CD8-positive, alpha-beta memory T cell (primary cell): ENCODE measurements around the gene ARHGDIG. TPM values are rescaled to one million over a fixed set of nuclear protein-coding genes. Genes with fewer than 3 reads are reported as not detected.
"Not testable (repeated sequence)": the region's sequence is repeated elsewhere in the genome, so short reads cannot be mapped to it uniquely, and the experiment has no call there.

ENCODE experiments used
- CTCF ChIA-PET: fragments of 350-600 bp; sonication (Branson Sonifier 250); formaldehyde crosslinking; loops from one replicate; lab custom pipeline; 2021; ENCODE audit warnings: antibody characterized with exemption; lab: Charles Lee
- POLR2A ChIA-PET: fragments of 350-600 bp; sonication (Branson Sonifier 250); formaldehyde crosslinking; loops from one replicate; lab custom pipeline; 2021; ENCODE audit warnings: antibody characterized with exemption; lab: Charles Lee
- DNase-seq, 5 donors: peaks; one replicate each; pipeline versions ENCODE4 v3.0.0 to v3.0.0-alpha.2; 2020 to 2022; ENCODE audit warnings: mixed read lengths in 1 of 5
- H3K27ac ChIP-seq: one replicate; pipeline ENCODE4 v1.7.0; 2013; ENCODE audit warnings: low read depth, mild to moderate bottlenecking, low read length, moderate library complexity
- H3K27me3 ChIP-seq: 2 replicates; pipeline ENCODE4 v1.7.0; 2013; ENCODE audit warnings: low read length, mild to moderate bottlenecking; ENCODE audit not compliant: insufficient read depth, poor library complexity, severe bottlenecking
- H3K36me3 ChIP-seq: 2 replicates; pipeline ENCODE4 v1.7.0; 2013; ENCODE audit warnings: mild to moderate bottlenecking, low read length, moderate library complexity; ENCODE audit not compliant: insufficient read depth
- H3K4me1 ChIP-seq: 2 replicates; pipeline ENCODE4 v1.7.0; 2013; ENCODE audit warnings: mild to moderate bottlenecking, low read length, moderate library complexity; ENCODE audit not compliant: insufficient read depth
- H3K4me3 ChIP-seq: 2 replicates; pipeline ENCODE4 v1.7.0; 2013; ENCODE audit warnings: mild to moderate bottlenecking, low read length
- H3K9me3 ChIP-seq: 2 replicates; pipeline ENCODE4 v1.7.0; 2013; ENCODE audit warnings: mild to moderate bottlenecking, low read length
- H3K27ac Mint-ChIP-seq, 8 donors: one replicate each; pipeline ENCODE4 v1.8.0; 2020 to 2021; ENCODE audit warnings: mixed read lengths in 8 of 8, mild to moderate bottlenecking in 6 of 8, inconsistent platforms in 3 of 8, moderate library complexity in 3 of 8
- H3K27me3 Mint-ChIP-seq, 2 donors: one replicate each; pipeline ENCODE4 v1.8.0; 2020 to 2021; ENCODE audit warnings: mixed read lengths in 2 of 2, mild to moderate bottlenecking in 1 of 2, moderate library complexity in 1 of 2
- H3K36me3 Mint-ChIP-seq, 3 donors: one replicate each; pipeline ENCODE4 v1.8.0; 2020 to 2021; ENCODE audit warnings: mixed read lengths in 3 of 3, inconsistent platforms in 1 of 3, mild to moderate bottlenecking in 1 of 3
- H3K4me1 Mint-ChIP-seq, 3 donors: one replicate each; pipeline ENCODE4 v1.8.0; 2020 to 2021; ENCODE audit warnings: mixed read lengths in 3 of 3, inconsistent platforms in 1 of 3, mild to moderate bottlenecking in 1 of 3
- H3K4me3 Mint-ChIP-seq, 7 donors: one replicate each; pipeline ENCODE4 v1.8.0; 2020 to 2021; ENCODE audit warnings: mixed read lengths in 7 of 7, mild to moderate bottlenecking in 6 of 7, moderate library complexity in 4 of 7, inconsistent platforms in 2 of 7
- H3K9me3 Mint-ChIP-seq, 5 donors: one replicate each; pipeline ENCODE4 v1.8.0; 2020 to 2022; ENCODE audit warnings: mixed read lengths in 5 of 5, mild to moderate bottlenecking in 3 of 5, moderate library complexity in 2 of 5, inconsistent platforms in 1 of 5
- polyA plus RNA-seq: library from polyadenylated mRNA; unstranded; fragments of 300-500 nt; fragmentation: Illumina TruSeq; gene quantifications from one replicate; pipeline ENCODE4 v1.2.3, GENCODE V29; 2021
- total RNA-seq, 2 experiments: library from RNA; stranded (reverse); gene quantifications; one replicate each; pipeline ENCODE4 v1.2.3, GENCODE V29; 2021

The ARHGDIG gene
- total and polyA plus RNA-seq, 3 experiments from 2014 or later, result not detected

DNA sequence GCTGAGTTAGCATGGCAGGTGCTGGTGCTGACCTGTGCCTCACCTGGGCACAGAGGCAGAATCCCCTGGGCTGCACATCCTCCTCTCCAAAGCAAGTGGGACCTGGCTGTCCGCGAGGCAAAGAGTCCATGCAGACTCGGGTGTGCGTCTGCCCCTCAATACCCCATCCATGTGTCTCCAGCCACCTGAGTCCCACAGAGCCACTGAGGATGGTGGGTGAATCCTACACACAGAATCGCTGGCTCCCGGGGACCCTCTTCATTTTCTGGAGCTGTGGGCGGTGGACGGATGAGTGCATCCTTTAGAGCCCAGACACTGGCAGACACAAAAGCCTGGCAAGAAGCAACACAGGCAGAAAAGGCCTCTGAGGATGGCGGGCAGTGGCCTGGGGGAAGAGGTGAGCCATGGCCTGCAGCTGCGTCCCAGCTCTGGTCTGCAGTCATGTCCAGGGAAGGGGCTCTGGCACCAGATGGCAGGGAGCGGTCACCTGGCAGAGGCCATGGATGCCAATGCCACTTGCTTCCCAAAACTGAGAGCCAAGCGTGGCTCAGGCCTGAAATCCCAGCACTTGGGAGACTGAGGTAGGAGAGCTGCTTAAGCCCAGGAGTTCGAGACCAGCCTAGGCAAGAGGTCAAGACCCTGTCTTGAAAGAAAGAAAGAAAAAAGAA, 42.2 kb downstream of the ARHGDIG start:
- H3K27ac Mint-ChIP-seq, result peak overlapping the region in 7 of 8 donors; percentile 66 to 95 (median 92)
- POLR2A ChIA-PET, result interaction anchor here (1.2 kb wide), 1 partner anchor 30 kb away, joined by 3 read pairs; the partner anchor contains the start of gene AXIN1
- H3K4me1 ChIP-seq, result peaks cover 63% of the 10 kb centered on the region
- H3K4me3 ChIP-seq, result no peak overlapping the region
- no peaks in the 10 kb centered on the region for H3K27me3 ChIP-seq
- no peaks in the 10 kb centered on the region for H3K9me3 ChIP-seq
- H3K27me3 Mint-ChIP-seq, result peaks cover 0 to 15% of the 10 kb centered on the region in 2 donors
- no peak for DNase-seq
- peaks cover 17% of the 10 kb centered on the region for H3K36me3 ChIP-seq
- H3K36me3 Mint-ChIP-seq, result peaks cover 0 to 28% (median 2%) of the 10 kb centered on the region in 3 donors
- CTCF ChIA-PET, result interaction anchor here (1.0 kb wide), 1 partner anchor 26 kb away, joined by 3 read pairs; no protein-coding TSS in a partner anchor
- peaks cover 62 to 85% (median 65%) of the 10 kb centered on the region in 3 donors for H3K4me1 Mint-ChIP-seq
- peak overlapping the region in 2 of 7 donors; percentile 8 to 69 for H3K4me3 Mint-ChIP-seq
- no peaks in the 10 kb centered on the region for H3K9me3 Mint-ChIP-seq
- no peak overlapping the region for H3K27ac ChIP-seq

DNA sequence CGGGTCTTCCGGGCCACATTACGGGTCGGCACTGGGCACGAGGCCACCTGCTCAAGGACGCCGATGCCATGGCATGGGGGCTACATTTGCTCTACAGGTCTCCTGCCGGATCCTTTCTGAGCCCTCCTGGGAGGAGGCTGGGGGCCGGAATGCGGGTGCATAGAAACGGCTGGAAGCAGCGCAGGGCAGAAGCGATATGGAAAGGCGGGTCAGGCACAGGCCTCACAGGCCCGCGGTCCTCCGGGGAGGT, 43.7 kb downstream of the ARHGDIG start:
- ChIA-PET CTCF (interaction anchor here (0.7 to 2.1 kb wide), 2 partner anchors 37 to 89 kb away, joined by 3 to 7 read pairs; partner anchors contain the start of gene FAM234A), POLR2A (no interaction called here)
- Histone ChIP-seq H3K9me3 (no peaks in the 10 kb centered on the region), H3K27me3 (no peaks in the 10 kb centered on the region), H3K4me1 (peaks cover 63% of the 10 kb centered on the region), H3K36me3 (peaks cover 4% of the 10 kb centered on the region), H3K27ac (peak overlapping the region; percentile 78), H3K4me3 (peak overlapping the region; percentile 63)
- peak overlapping the region; percentile 73 to 99 (median 94) for H3K27ac Mint-ChIP-seq
- H3K27me3 Mint-ChIP-seq, result peaks cover 0 to 15% of the 10 kb centered on the region in 2 donors
- H3K4me3 Mint-ChIP-seq, result peak overlapping the region; percentile 47 to 79 (median 74)
- no peaks in the 10 kb centered on the region for H3K9me3 Mint-ChIP-seq
- H3K36me3 Mint-ChIP-seq, result peaks cover 0 to 13% (median 2%) of the 10 kb centered on the region in 3 donors
- peaks cover 58 to 84% (median 60%) of the 10 kb centered on the region in 3 donors for H3K4me1 Mint-ChIP-seq
- no peak for DNase-seq

DNA sequence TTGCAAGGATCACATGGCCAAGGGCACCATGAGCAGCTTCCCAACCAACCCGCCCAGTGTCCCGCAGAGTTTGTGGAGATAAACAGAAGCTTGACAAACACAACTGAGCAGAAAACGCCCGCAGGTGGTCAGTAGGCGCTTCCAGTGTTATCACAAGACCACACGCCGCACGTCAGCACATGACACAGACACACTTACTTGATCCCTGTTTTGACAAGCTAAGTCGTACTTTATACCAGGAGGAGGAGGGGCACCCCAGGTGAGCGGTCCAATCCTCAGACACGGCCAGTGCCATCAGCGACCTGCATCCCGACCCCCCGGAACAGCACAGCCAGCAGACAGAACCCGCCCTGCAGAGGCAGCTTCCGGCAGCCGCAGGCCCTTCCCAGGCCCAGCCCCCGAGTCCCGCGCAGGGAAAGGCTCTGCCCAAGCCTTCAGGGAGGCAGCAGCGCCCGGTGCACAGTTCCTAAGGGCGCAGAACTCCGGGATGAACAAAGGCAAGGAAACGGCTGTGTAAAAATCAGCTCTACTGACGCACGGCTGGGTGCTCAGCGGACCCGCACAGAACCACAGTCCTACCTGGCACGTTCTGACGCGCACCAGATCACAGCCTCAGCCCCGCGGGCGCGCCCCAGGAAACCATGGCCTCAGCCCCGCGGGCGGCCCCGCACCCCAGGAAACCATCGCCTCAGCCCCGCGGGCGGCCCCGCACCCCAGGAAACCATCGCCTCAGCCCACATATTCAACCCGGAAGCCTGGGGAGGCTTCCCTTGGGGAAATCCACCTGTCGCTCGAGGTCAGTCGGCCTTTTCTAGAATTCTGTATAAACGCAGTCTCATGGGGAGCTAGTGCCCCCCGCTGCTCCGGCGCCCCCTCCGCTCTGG, 44.3 kb downstream of the ARHGDIG start:
- POLR2A ChIA-PET, result interaction anchor here (1.5 kb wide), 1 partner anchor 28 kb away, joined by 5 read pairs; the partner anchor contains the start of gene AXIN1
- peaks cover 55 to 82% (median 56%) of the 10 kb centered on the region in 3 donors for H3K4me1 Mint-ChIP-seq
- CTCF ChIA-PET, result interaction anchor here (0.7 to 2.1 kb wide), 2 partner anchors 37 to 89 kb away, joined by 3 to 7 read pairs; partner anchors contain the start of gene FAM234A
- Histone ChIP-seq H3K4me1 (peaks cover 58% of the 10 kb centered on the region), H3K36me3 (no peaks in the 10 kb centered on the region), H3K9me3 (no peaks in the 10 kb centered on the region), H3K27ac (peak overlapping the region; percentile 78), H3K4me3 (peak overlapping the region; percentile 63), H3K27me3 (no peaks in the 10 kb centered on the region)
- H3K4me3 Mint-ChIP-seq, result peak overlapping the region; percentile 72 to 88 (median 77)
- H3K27ac Mint-ChIP-seq, result peak overlapping the region; percentile 73 to 99 (median 94)
- H3K27me3 Mint-ChIP-seq, result peaks cover 0 to 15% of the 10 kb centered on the region in 2 donors
- H3K9me3 Mint-ChIP-seq, result no peaks in the 10 kb centered on the region
- DNase-seq, result peak; percentile 66 to 95 (median 81)
- peaks cover 0 to 8% (median 2%) of the 10 kb centered on the region in 3 donors for H3K36me3 Mint-ChIP-seq

DNA sequence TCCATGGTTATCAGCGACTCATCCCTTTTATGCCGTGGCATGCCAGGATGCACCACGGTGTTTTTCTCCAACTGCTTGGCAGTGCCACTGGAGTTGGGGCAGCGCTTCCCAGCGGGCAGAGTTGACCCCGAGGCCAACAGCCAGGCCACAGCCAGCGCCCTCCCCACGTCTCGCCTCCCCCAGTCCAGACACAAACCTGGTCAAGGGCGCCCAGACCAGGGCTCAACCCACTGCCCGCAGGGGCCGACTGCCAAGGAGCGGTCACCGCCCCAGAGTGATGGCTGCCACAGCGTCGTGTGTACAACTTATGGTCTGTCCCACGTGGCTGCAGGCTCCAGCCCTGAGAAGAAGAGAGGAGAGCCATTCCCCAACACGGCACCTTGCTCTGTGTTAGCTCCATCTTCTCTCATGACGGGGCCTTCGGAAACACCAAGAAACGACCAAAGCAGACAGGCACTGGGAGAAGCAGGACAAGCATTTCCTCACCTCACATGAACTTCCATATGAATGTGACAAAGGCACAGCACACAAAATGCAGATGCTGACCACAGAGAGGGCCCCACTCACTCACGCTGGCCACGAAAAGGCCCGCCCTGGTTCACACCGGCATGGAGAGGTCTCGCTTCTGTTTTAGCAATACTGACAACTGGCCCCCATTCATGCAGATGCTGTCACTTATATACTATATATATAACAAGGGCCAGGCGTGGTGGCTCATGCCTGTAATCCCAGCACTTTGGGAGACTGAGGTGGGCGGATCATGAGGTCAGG, 45.2 kb downstream of the ARHGDIG start:
- no peak for DNase-seq
- H3K36me3 ChIP-seq, result no peaks in the 10 kb centered on the region
- peak overlapping the region; percentile 72 to 88 (median 77) for H3K4me3 Mint-ChIP-seq
- POLR2A ChIA-PET, result interaction anchor here (0.7 to 1.5 kb wide), 2 partner anchors 27 to 119 kb away, joined by 3 to 5 read pairs; partner anchors contain the start of gene AXIN1
- CTCF ChIA-PET, result no interaction called here
- H3K9me3 ChIP-seq, result no peaks in the 10 kb centered on the region
- H3K27ac ChIP-seq, result peak overlapping the region; percentile 78
- H3K27ac Mint-ChIP-seq, result peak overlapping the region; percentile 73 to 99 (median 94)
- peaks cover 55 to 81% (median 56%) of the 10 kb centered on the region in 3 donors for H3K4me1 Mint-ChIP-seq
- H3K27me3 ChIP-seq, result no peaks in the 10 kb centered on the region
- H3K4me3 ChIP-seq, result peak overlapping the region; percentile 40
- H3K4me1 ChIP-seq, result peaks cover 52% of the 10 kb centered on the region
- H3K27me3 Mint-ChIP-seq, result peaks cover 0 to 15% of the 10 kb centered on the region in 2 donors
- peaks cover 0 to 6% (median 4%) of the 10 kb centered on the region in 3 donors for H3K36me3 Mint-ChIP-seq
- no peaks in the 10 kb centered on the region for H3K9me3 Mint-ChIP-seq

DNA sequence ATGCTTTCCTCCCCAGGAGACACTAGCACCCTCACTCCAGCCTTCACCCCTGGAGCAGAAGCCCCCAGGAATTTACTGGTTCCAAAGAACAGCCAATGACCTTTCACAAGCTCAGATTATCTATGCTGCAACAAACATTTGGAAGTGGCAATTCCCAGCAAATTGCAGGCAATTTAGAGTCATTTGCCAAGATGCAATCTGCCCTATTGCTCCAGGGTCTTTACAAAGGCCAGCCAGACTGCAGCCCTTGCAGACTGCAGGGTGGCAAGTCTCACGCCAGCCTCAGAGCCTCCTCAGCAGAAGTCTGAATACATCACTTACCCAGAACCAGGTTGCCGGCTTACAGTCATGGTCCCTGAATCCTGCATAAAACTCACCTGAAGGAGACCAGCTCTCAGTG, 50.4 kb downstream of the ARHGDIG start:
- Histone ChIP-seq H3K4me3 (no peak overlapping the region), H3K36me3 (no peaks in the 10 kb centered on the region), H3K4me1 (peaks cover 52% of the 10 kb centered on the region), H3K27me3 (no peaks in the 10 kb centered on the region), H3K27ac (no peak overlapping the region), H3K9me3 (no peaks in the 10 kb centered on the region)
- CTCF ChIA-PET, result no interaction called here
- Mint-ChIP-seq H3K27ac (peak overlapping the region in 6 of 8 donors; percentile 11 to 74 (median 32)), H3K4me1 (peaks cover 60 to 81% (median 67%) of the 10 kb centered on the region in 3 donors), H3K36me3 (peaks cover 0 to 8% (median 3%) of the 10 kb centered on the region in 3 donors), H3K4me3 (peak overlapping the region in 1 of 7 donors; percentile 16), H3K9me3 (no peaks in the 10 kb centered on the region), H3K27me3 (peaks cover 0 to 5% of the 10 kb centered on the region in 2 donors)
- no peak for DNase-seq
- POLR2A ChIA-PET, result interaction anchor here (0.6 kb wide), 1 partner anchor 9 kb away, joined by 4 read pairs; no protein-coding TSS in a partner anchor

DNA sequence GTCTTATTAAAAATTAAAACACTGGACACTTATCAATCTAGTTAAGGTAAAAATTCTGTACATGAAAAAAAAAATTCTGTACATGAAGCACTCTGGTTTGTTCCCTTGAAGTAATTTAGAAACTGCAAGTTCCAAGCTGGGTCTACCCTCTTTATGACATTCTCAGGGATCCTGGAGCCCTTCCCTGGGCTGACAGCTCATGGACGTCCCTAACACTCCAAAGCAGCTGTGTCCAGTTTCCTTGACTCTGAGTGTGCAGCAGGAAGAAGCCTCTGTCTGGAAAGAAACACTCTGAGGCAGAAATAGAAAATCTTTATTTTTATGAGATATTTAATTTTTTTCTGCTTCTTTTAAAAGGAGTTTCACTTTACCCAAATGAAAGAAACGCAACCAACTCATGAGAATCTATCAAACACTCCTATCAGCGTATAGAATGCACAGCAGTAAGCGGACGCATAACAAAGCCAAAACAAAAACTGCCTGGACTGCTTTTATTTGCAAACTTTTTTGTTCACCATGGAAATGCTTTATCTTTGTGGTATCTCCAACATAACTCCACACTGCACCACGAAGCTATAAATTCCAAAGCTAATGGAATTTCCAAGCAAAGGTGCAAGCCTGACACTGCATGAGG, 50.9 kb downstream of the ARHGDIG start:
- H3K9me3 ChIP-seq, H3K9me3 Mint-ChIP-seq, DNase-seq, H3K4me3 ChIP-seq, H3K36me3 Mint-ChIP-seq, H3K27me3 Mint-ChIP-seq, H3K27me3 ChIP-seq, CTCF ChIA-PET, H3K27ac ChIP-seq, H3K36me3 ChIP-seq: not testable (repeated sequence)
- Mint-ChIP-seq H3K4me1 (peaks cover 62 to 84% (median 70%) of the 10 kb centered on the region in 3 donors), H3K4me3 (peak overlapping the region in 2 of 7 donors; percentile 16 to 28), H3K27ac (peak overlapping the region in 2 of 8 donors; percentile 26 to 49)
- POLR2A ChIA-PET, result interaction anchor here (0.6 kb wide), 1 partner anchor 8 kb away, joined by 4 read pairs; no protein-coding TSS in a partner anchor
- H3K4me1 ChIP-seq, result peaks cover 50% of the 10 kb centered on the region
